IMR-90 (cell line): ENCODE data around the gene CENPF. TPM values are rescaled to one million over a fixed set of nuclear protein-coding genes. Genes with fewer than 3 reads are reported as not detected.

Source experiments
- ATAC-seq: fragments of 200-7000 bp; cut with Tn5 transposase; 2 replicates; pipeline ENCODE4 v1.9.1; 2020; ENCODE audit warnings: low read depth, mild to moderate bottlenecking, moderate library complexity
- BruUV-seq: library from RNA; stranded (reverse); fragments of 400-500 nt; replicated peaks from 2 replicates; lab custom pipeline; 2021; lab: Mats Ljungman, UMichigan
- CTCF ChIA-PET: fragments of 300-600 bp; formaldehyde crosslinking; extraction: SDS; loops from one replicate; lab custom pipeline; 2021; ENCODE audit warnings: antibody characterized with exemption; lab: Yijun Ruan, JAX
- POLR2A ChIA-PET: fragments of 300-600 bp; sonication (Branson Sonifier 250); formaldehyde crosslinking; loops from one replicate; lab custom pipeline; 2022; ENCODE audit warnings: antibody characterized with exemption; ENCODE audit not compliant: unreplicated experiment; lab: Charles Lee
- DNase-seq: peaks from one replicate; pipeline ENCODE4 v3.0.0; 2013
- H2AFZ ChIP-seq: replicated peaks from 2 replicates; pipeline ENCODE3; 2013; ENCODE audit warnings: low read length, mild to moderate bottlenecking; ENCODE audit not compliant: poor library complexity
- H2AK5ac ChIP-seq: 2 replicates; pipeline ENCODE4 v1.6.1; 2013; ENCODE audit warnings: low read depth, low read length, inconsistent platforms
- H2AK9ac ChIP-seq: replicated peaks from 2 replicates; pipeline ENCODE3; 2013; ENCODE audit warnings: mild to moderate bottlenecking, low read depth, low read length, moderate library complexity; ENCODE audit not compliant: poor library complexity
- H2BK120ac ChIP-seq: 2 replicates; pipeline ENCODE4 v1.6.1; 2013; ENCODE audit warnings: low read depth, low read length, inconsistent platforms
- H2BK15ac ChIP-seq: 3 replicates; pipeline ENCODE4 v1.6.1; 2013; ENCODE audit warnings: low read depth, low read length, inconsistent platforms
- H2BK20ac ChIP-seq: 2 replicates; pipeline ENCODE4 v1.6.1; 2013; ENCODE audit warnings: low read depth, mild to moderate bottlenecking, inconsistent platforms, low read length, moderate library complexity
- H2BK5ac ChIP-seq: 2 replicates; pipeline ENCODE4 v1.6.1; 2013; ENCODE audit warnings: mild to moderate bottlenecking, low read depth, low read length, inconsistent platforms; ENCODE audit not compliant: poor library complexity, severe bottlenecking
- H3K14ac ChIP-seq: replicated peaks from 2 replicates; pipeline ENCODE4 v1.6.1; 2013; ENCODE audit warnings: low read depth, low read length, inconsistent platforms
- H3K18ac ChIP-seq: 2 replicates; pipeline ENCODE4 v1.6.1; 2013; ENCODE audit warnings: low read depth, low read length, control low read depth
- H3K23ac ChIP-seq: 2 replicates; pipeline ENCODE4 v1.6.1; 2013; ENCODE audit warnings: low read depth, low read length, inconsistent platforms
- H3K27ac ChIP-seq: 2 replicates; pipeline ENCODE4 v1.5.1; 2013; ENCODE audit warnings: mild to moderate bottlenecking, control low read depth, low read length; ENCODE audit not compliant: insufficient read depth
- H3K27me3 ChIP-seq: 2 replicates; pipeline ENCODE4 v1.6.1; 2013; ENCODE audit warnings: low read length; ENCODE audit not compliant: control insufficient read depth, insufficient read depth
- H3K36me3 ChIP-seq: 2 replicates; pipeline ENCODE4 v1.6.1; 2013; ENCODE audit warnings: low read length, mixed read lengths; ENCODE audit not compliant: control insufficient read depth, insufficient read depth
- H3K4ac ChIP-seq: 2 replicates; pipeline ENCODE4 v1.6.1; 2013; ENCODE audit warnings: low read depth, low read length, inconsistent platforms
- H3K4me1 ChIP-seq: 2 replicates; pipeline ENCODE4 v1.6.1; 2013; ENCODE audit warnings: low read length, mixed read lengths; ENCODE audit not compliant: control insufficient read depth, insufficient read depth
- H3K4me2 ChIP-seq: 2 replicates; pipeline ENCODE4 v1.6.1; 2013; ENCODE audit warnings: low read depth, mild to moderate bottlenecking, control low read depth, low read length, moderate library complexity
- H3K4me3 ChIP-seq: 2 replicates; pipeline ENCODE4 v1.5.1; 2013; ENCODE audit warnings: low read depth, mild to moderate bottlenecking, control low read depth, low read length, moderate library complexity; ENCODE audit not compliant: insufficient read depth
- H3K56ac ChIP-seq: 2 replicates; pipeline ENCODE4 v1.6.1; 2013; ENCODE audit warnings: low read length, inconsistent platforms; ENCODE audit not compliant: insufficient read depth; ENCODE audit errors: extremely low read depth
- H3K79me1 ChIP-seq, 2 experiments: 2 replicates each; pipeline ENCODE4 v1.6.1; 2013; ENCODE audit warnings: low read length in 2 of 2, inconsistent platforms in 1 of 2, low read depth in 1 of 2
- H3K9ac ChIP-seq: 2 replicates; pipeline ENCODE4 v1.6.1; 2013; ENCODE audit warnings: low read depth, low read length, control low read depth
- H3K9me1 ChIP-seq: 2 replicates; pipeline ENCODE4 v1.6.1; 2013; ENCODE audit warnings: low read length, inconsistent platforms; ENCODE audit not compliant: insufficient read depth
- H3K9me3 ChIP-seq: 2 replicates; pipeline ENCODE4 v1.6.1; 2013; ENCODE audit warnings: low read length; ENCODE audit not compliant: control insufficient read depth, insufficient read depth
- H4K20me1 ChIP-seq: 2 replicates; pipeline ENCODE4 v1.6.1; 2013; ENCODE audit warnings: low read length, inconsistent platforms; ENCODE audit not compliant: insufficient read depth
- H4K5ac ChIP-seq: 2 replicates; pipeline ENCODE4 v1.6.1; 2013; ENCODE audit warnings: mild to moderate bottlenecking, low read depth, low read length, control low read depth
- H4K8ac ChIP-seq, 2 experiments: 2 replicates each; pipeline ENCODE4 v1.6.1; 2013; ENCODE audit warnings: low read depth in 2 of 2, low read length in 2 of 2, control low read depth in 1 of 2, inconsistent platforms in 1 of 2
- H4K91ac ChIP-seq: 2 replicates; pipeline ENCODE4 v1.6.1; 2013; ENCODE audit warnings: low read depth, low read length, inconsistent platforms; ENCODE audit not compliant: insufficient read depth
- BHLHE40 ChIP-seq: fragments of 150-350 bp; IDR thresholded peaks from 2 replicates; pipeline ENCODE4 v1.6.1; 2016; ENCODE audit warnings: mild to moderate bottlenecking, low read depth, low read length
- CEBPB ChIP-seq: IDR thresholded peaks from 2 replicates; pipeline ENCODE4 v1.6.1; 2012; ENCODE audit warnings: low read depth, low read length, improper control_type of control experiment
- CHD1 ChIP-seq: IDR thresholded peaks from 2 replicates; pipeline ENCODE4 v1.6.1; 2012; ENCODE audit warnings: low read depth, low read length, improper control_type of control experiment
- ELK1 ChIP-seq: fragments of 150-350 bp; IDR thresholded peaks from 2 replicates; pipeline ENCODE4 v1.6.1; 2016; ENCODE audit warnings: low read depth, mild to moderate bottlenecking, low read length, moderate library complexity, borderline replicate concordance
- MAFK ChIP-seq: IDR thresholded peaks from 2 replicates; pipeline ENCODE4 v1.6.1; 2012; ENCODE audit warnings: low read depth, low read length, improper control_type of control experiment
- MAZ ChIP-seq: IDR thresholded peaks from 2 replicates; pipeline ENCODE4 v1.6.1; 2012; ENCODE audit warnings: low read depth, mild to moderate bottlenecking, low read length, improper control_type of control experiment, moderate library complexity, borderline replicate concordance
- NFE2L2 ChIP-seq: fragments of 150-350 bp; IDR thresholded peaks from 2 replicates; pipeline ENCODE4 v1.6.1; 2016; ENCODE audit warnings: low read depth, mild to moderate bottlenecking, low read length
- POLR2A ChIP-seq: IDR thresholded peaks from 2 replicates; pipeline ENCODE4 v1.6.1; 2012; ENCODE audit warnings: mild to moderate bottlenecking, low read depth, low read length
- RAD21 ChIP-seq: IDR thresholded peaks from 2 replicates; pipeline ENCODE4 v1.6.1; 2012; ENCODE audit warnings: low read length, improper control_type of control experiment
- RCOR1 ChIP-seq: IDR thresholded peaks from 2 replicates; pipeline ENCODE4 v1.6.1; 2012; ENCODE audit warnings: mild to moderate bottlenecking, low read length, improper control_type of control experiment; ENCODE audit not compliant: insufficient replicate concordance
- RFX5 ChIP-seq: IDR thresholded peaks from 2 replicates; pipeline ENCODE4 v1.8.0; 2012; ENCODE audit warnings: low read depth, mild to moderate bottlenecking, low read length, moderate library complexity
- SMC3 ChIP-seq: fragments of 150-350 bp; IDR thresholded peaks from 2 replicates; pipeline ENCODE4 v1.6.1; 2016; ENCODE audit warnings: low read depth, mild to moderate bottlenecking, antibody characterized with exemption, low read length, moderate library complexity
- WGBS, 2 experiments: methylation state at CpG; one replicate each; pipeline versions ENCODE4 v1.1.5 to v1.1.7; 2013; ENCODE audit warnings: missing lambda C conversion rate in 2 of 2; ENCODE audit not compliant: insufficient read length in 1 of 2; ENCODE audit errors: extremely low coverage in 2 of 2; 5-methylcytosine and 5-hydroxymethylcytosine counted together
- dilution Hi-C: fragments of 300-500 bp; cut with HindIII; formaldehyde crosslinking; loops from one replicate; pipeline ENCODE4 v1.14.3; 2018; ENCODE audit warnings: low sequenced_read_pairs; ENCODE audit not compliant: unreplicated experiment
- in situ Hi-C: fragments of 300-500 bp; cut with MboI; formaldehyde crosslinking; loops from 3 replicates; pipeline ENCODE4 v1.14.3; 2019; ENCODE audit warnings: low sequenced_read_pairs, inconsistent platforms, mixed read lengths
- intact Hi-C: fragments of 100-400 bp; cut with micrococcal nuclease; formaldehyde crosslinking; loops from 2 replicates; pipeline ENCODE4 v1.10.0; 2022
- polyA plus RNA-seq, 3 experiments: library from polyadenylated mRNA; depleted of rRNA; stranded (reverse); fragments of >200 nt; gene quantifications; 2 replicates each; pipeline ENCODE4 v1.2.3, GENCODE V29; 2012; ENCODE audit warnings: low replicate concordance in 1 of 3
- total RNA-seq: library from RNA; depleted of rRNA; stranded (reverse); fragments of >200 nt; gene quantifications from 2 replicates; pipeline ENCODE4 v1.2.3, GENCODE V29; 2012
- TF ChIP-seq, protein P1 (sequence below): conservative IDR thresholded peaks from 2 replicates; pipeline ENCODE4 v1.5.1; 2012; ENCODE audit warnings: mild to moderate bottlenecking, low read depth, low read length, improper control_type of control experiment
- TF ChIP-seq, protein P2 (sequence below): fragments of 150-350 bp; IDR thresholded peaks from 2 replicates; pipeline ENCODE4 v1.6.1; 2017; ENCODE audit warnings: mild to moderate bottlenecking, antibody characterized with exemption, low read length, low read depth

Gene CENPF
- total and polyA plus RNA-seq, 2 of the 4 experiments (the other 2 are of a cell fraction): 20.9 to 51.8 TPM

DNA sequence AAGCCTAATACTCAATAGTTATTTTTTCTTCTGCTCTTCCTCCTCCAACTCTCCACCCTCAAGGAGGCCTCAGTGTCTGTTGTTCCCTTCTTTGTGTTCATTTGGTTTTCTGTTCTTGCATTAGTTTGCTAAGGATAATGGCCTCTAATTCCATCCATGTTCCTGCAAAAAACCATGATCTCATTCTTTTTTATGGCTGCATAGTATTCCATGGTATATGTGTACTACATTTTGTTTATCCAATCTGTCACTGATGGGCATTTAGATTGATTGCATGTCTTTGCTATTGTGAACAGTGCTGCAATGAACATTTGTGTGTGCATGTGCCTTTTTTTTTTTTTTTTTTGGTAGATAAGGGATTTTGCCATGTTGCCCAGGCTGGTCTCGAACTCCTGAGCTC lies 6.7 kb downstream of the CENPF start:
- Histone ChIP-seq H2BK120ac (no peak overlapping the region), H3K27me3 (no peaks in the 10 kb centered on the region), H3K9ac (no peak overlapping the region), H3K79me1 (peaks cover 14 to 28% of the 10 kb centered on the region in 2 experiments), H4K91ac (no peak overlapping the region), H4K20me1 (no peaks in the 10 kb centered on the region), H3K36me3 (peaks cover 3% of the 10 kb centered on the region; the same call in 1 of the 2 replicates), H3K9me1 (no peaks in the 10 kb centered on the region), H2BK15ac (no peak overlapping the region), H2BK5ac (no peak overlapping the region), H3K4me3 (no peak overlapping the region), H3K56ac (no peak overlapping the region), H3K27ac (no peak overlapping the region), H4K8ac (no peak overlapping the region), H3K23ac (no peak overlapping the region), H2AFZ (no peak overlapping the region), H3K14ac (no peak overlapping the region), H4K5ac (no peak overlapping the region), H2AK9ac (no peak overlapping the region), H2BK20ac (no peak overlapping the region), H3K4me2 (no peak overlapping the region), H3K18ac (no peak overlapping the region), H2AK5ac (no peak overlapping the region), H3K9me3 (no peaks in the 10 kb centered on the region), H3K4me1 (0 out of 2 replicates have a peak, but pooled peaks cover 2% of the 10 kb centered on the region), H3K4ac (no peak overlapping the region)
- intact Hi-C loops (no loop called here), in situ Hi-C loops (no loop called here), dilution Hi-C loops (no loop called here)
- ChIA-PET POLR2A (no interaction called here), CTCF (interaction anchor here (0.7 kb wide), 1 partner anchor 163 kb away, joined by 3 read pairs; no protein-coding TSS in a partner anchor)
- TF ChIP-seq RAD21 (no peak), MAZ (no peak), RCOR1 (no peak), CEBPB (no peak), SMC3 (no peak), CHD1 (no peak), ELK1 (no peak), RFX5 (no peak), MAFK (no peak), NFE2L2 (no peak), BHLHE40 (no peak), POLR2A (no peak)
- TF ChIP-seq, protein P1, sequence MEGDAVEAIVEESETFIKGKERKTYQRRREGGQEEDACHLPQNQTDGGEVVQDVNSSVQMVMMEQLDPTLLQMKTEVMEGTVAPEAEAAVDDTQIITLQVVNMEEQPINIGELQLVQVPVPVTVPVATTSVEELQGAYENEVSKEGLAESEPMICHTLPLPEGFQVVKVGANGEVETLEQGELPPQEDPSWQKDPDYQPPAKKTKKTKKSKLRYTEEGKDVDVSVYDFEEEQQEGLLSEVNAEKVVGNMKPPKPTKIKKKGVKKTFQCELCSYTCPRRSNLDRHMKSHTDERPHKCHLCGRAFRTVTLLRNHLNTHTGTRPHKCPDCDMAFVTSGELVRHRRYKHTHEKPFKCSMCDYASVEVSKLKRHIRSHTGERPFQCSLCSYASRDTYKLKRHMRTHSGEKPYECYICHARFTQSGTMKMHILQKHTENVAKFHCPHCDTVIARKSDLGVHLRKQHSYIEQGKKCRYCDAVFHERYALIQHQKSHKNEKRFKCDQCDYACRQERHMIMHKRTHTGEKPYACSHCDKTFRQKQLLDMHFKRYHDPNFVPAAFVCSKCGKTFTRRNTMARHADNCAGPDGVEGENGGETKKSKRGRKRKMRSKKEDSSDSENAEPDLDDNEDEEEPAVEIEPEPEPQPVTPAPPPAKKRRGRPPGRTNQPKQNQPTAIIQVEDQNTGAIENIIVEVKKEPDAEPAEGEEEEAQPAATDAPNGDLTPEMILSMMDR: no peak
- TF ChIP-seq, protein P2, sequence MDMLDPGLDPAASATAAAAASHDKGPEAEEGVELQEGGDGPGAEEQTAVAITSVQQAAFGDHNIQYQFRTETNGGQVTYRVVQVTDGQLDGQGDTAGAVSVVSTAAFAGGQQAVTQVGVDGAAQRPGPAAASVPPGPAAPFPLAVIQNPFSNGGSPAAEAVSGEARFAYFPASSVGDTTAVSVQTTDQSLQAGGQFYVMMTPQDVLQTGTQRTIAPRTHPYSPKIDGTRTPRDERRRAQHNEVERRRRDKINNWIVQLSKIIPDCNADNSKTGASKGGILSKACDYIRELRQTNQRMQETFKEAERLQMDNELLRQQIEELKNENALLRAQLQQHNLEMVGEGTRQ: no peak
- DNase-seq (no peak), ATAC-seq (no peak)
- WGBS, 2 experiments: no CpG with 5 or more reads among the region's 1 CpG
- no TSS peak for BruUV-seq
